VCaP (cell line): ENCODE data around the gene GNB4.

Experiments used
- H3K27ac ChIP-seq: fragments of 450-650 bp; 2 replicates; pipeline ENCODE4 v1.5.1; 2017
- CTCF ChIP-seq: fragments of 450-650 bp; conservative IDR thresholded peaks from 2 replicates; pipeline ENCODE4 v1.5.1; 2017; ENCODE audit warnings: mild to moderate bottlenecking, moderate library complexity

The GNB4 gene

GRCh38 chr3:179404307-179404706, 47.0 kb downstream of the GNB4 start:
- TF ChIP-seq CTCF: no peak
- H3K27ac ChIP-seq: no peak overlapping the region

GRCh38 chr3:179402963-179403362, 48.3 kb downstream of the GNB4 start:
- no peak for TF ChIP-seq CTCF
- H3K27ac ChIP-seq: no peak overlapping the region

GRCh38 chr3:179401561-179401960, 49.7 kb downstream of the GNB4 start:
- no peak for TF ChIP-seq CTCF

GRCh38 chr3:179398574-179399231, 52.6 kb downstream of the GNB4 start:
- no peak overlapping the region for H3K27ac ChIP-seq
- no peak for TF ChIP-seq CTCF

More at GRCh38 chr3:179401561-179401960, 49.7 kb downstream of the GNB4 start:
- no peak overlapping the region for H3K27ac ChIP-seq

GRCh38 chr3:179391906-179392305, 59.4 kb downstream of the GNB4 start:
- no peak overlapping the region for H3K27ac ChIP-seq
- TF ChIP-seq CTCF: no peak

- H3K27ac ChIP-seq: no peak overlapping the region
- no peak for TF ChIP-seq CTCF
These were observed 74.8 kb downstream of the GNB4 start for GRCh38 chr3:179376474-179376873.

- TF ChIP-seq CTCF: no peak
- no peak overlapping the region for H3K27ac ChIP-seq
These were observed 75.9 kb downstream of the GNB4 start for GRCh38 chr3:179375091-179375999.
